H1 (cell line): ENCODE measurements around the gene NPHP4. TPM values are rescaled to one million over a fixed set of nuclear protein-coding genes. Genes with fewer than 3 reads are reported as not detected.

Source experiments
- TBP ChIP-seq: IDR thresholded peaks from 2 replicates; pipeline ENCODE4 v1.6.1; 2011; ENCODE audit warnings: low read depth, low read length, improper control_type of control experiment
- TCF12 ChIP-seq: IDR thresholded peaks from 2 replicates; pipeline ENCODE4 v1.6.1; 2011; ENCODE audit warnings: low read depth, mild to moderate bottlenecking, low read length
- polyA plus RNA-seq, 7 experiments: library from polyadenylated mRNA; depleted of rRNA in 3 of 7; stranded (reverse) in 5 of 7; unstranded in 2 of 7; fragments of >200 nt in 5 of 7; fragments of 200-250 nt in 2 of 7; gene quantifications; 1 replicate in 5 of 7; 2 replicates in 1 of 7; 4 replicates in 1 of 7; pipeline versions ENCODE4 v1.2.1 to v1.2.3, GENCODE V29; 2011 to 2013; ENCODE audit warnings: missing spikeins in 2 of 7, mixed read lengths in 2 of 7
- total RNA-seq: library from RNA; stranded (reverse); fragmentation: NEBNext Ultra II Directional; extraction: Animal tissue kit (Norgen Biotek cat#: 25700); gene quantifications from 2 replicates; pipeline ENCODE4 v1.2.1, GENCODE V29; 2021
- TF ChIP-seq, protein P1 (sequence below): IDR thresholded peaks from 2 replicates; pipeline ENCODE4 v1.6.1; 2012; ENCODE audit warnings: low read length, inconsistent platforms
- TF ChIP-seq, protein P2 (sequence below): fragments of 300-600 bp; sonication (generic); IDR thresholded peaks from 2 replicates; pipeline ENCODE4 v1.7.1; 2012; ENCODE audit warnings: low read length, moderate library complexity, mild to moderate bottlenecking, inconsistent platforms; ENCODE audit not compliant: insufficient replicate concordance

Gene NPHP4
- total and polyA plus RNA-seq, 2 of the 8 experiments (the other 6 are each of a cell fraction or from before 2014, with no cell fraction given) = 5.8 to 14.0 TPM

DNA sequence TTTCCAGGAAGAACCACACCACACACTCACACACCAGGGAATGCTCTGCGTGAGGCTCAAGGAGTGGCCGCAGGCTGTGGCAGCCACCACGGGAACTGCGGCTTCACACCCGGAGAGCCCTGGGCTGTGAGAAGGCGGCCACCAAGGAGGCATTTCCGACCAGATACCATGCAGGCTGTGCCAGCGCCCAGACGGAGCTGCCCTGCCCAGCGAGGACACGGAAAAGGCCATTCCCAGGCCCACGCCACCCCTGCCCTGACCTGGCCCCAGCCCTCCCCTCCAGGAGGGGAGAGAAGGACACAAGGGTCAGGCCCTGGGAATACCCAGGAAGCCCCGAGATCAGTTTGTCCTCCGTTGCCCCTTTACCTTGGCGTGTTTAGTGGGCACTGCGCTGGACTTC lies 119.3 kb downstream of the NPHP4 start (continued):
- TF ChIP-seq, protein P1, sequence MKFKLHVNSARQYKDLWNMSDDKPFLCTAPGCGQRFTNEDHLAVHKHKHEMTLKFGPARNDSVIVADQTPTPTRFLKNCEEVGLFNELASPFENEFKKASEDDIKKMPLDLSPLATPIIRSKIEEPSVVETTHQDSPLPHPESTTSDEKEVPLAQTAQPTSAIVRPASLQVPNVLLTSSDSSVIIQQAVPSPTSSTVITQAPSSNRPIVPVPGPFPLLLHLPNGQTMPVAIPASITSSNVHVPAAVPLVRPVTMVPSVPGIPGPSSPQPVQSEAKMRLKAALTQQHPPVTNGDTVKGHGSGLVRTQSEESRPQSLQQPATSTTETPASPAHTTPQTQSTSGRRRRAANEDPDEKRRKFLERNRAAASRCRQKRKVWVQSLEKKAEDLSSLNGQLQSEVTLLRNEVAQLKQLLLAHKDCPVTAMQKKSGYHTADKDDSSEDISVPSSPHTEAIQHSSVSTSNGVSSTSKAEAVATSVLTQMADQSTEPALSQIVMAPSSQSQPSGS = no peak
- TF ChIP-seq TBP = no peak
- no peak for TF ChIP-seq TCF12
- TF ChIP-seq, protein P2, sequence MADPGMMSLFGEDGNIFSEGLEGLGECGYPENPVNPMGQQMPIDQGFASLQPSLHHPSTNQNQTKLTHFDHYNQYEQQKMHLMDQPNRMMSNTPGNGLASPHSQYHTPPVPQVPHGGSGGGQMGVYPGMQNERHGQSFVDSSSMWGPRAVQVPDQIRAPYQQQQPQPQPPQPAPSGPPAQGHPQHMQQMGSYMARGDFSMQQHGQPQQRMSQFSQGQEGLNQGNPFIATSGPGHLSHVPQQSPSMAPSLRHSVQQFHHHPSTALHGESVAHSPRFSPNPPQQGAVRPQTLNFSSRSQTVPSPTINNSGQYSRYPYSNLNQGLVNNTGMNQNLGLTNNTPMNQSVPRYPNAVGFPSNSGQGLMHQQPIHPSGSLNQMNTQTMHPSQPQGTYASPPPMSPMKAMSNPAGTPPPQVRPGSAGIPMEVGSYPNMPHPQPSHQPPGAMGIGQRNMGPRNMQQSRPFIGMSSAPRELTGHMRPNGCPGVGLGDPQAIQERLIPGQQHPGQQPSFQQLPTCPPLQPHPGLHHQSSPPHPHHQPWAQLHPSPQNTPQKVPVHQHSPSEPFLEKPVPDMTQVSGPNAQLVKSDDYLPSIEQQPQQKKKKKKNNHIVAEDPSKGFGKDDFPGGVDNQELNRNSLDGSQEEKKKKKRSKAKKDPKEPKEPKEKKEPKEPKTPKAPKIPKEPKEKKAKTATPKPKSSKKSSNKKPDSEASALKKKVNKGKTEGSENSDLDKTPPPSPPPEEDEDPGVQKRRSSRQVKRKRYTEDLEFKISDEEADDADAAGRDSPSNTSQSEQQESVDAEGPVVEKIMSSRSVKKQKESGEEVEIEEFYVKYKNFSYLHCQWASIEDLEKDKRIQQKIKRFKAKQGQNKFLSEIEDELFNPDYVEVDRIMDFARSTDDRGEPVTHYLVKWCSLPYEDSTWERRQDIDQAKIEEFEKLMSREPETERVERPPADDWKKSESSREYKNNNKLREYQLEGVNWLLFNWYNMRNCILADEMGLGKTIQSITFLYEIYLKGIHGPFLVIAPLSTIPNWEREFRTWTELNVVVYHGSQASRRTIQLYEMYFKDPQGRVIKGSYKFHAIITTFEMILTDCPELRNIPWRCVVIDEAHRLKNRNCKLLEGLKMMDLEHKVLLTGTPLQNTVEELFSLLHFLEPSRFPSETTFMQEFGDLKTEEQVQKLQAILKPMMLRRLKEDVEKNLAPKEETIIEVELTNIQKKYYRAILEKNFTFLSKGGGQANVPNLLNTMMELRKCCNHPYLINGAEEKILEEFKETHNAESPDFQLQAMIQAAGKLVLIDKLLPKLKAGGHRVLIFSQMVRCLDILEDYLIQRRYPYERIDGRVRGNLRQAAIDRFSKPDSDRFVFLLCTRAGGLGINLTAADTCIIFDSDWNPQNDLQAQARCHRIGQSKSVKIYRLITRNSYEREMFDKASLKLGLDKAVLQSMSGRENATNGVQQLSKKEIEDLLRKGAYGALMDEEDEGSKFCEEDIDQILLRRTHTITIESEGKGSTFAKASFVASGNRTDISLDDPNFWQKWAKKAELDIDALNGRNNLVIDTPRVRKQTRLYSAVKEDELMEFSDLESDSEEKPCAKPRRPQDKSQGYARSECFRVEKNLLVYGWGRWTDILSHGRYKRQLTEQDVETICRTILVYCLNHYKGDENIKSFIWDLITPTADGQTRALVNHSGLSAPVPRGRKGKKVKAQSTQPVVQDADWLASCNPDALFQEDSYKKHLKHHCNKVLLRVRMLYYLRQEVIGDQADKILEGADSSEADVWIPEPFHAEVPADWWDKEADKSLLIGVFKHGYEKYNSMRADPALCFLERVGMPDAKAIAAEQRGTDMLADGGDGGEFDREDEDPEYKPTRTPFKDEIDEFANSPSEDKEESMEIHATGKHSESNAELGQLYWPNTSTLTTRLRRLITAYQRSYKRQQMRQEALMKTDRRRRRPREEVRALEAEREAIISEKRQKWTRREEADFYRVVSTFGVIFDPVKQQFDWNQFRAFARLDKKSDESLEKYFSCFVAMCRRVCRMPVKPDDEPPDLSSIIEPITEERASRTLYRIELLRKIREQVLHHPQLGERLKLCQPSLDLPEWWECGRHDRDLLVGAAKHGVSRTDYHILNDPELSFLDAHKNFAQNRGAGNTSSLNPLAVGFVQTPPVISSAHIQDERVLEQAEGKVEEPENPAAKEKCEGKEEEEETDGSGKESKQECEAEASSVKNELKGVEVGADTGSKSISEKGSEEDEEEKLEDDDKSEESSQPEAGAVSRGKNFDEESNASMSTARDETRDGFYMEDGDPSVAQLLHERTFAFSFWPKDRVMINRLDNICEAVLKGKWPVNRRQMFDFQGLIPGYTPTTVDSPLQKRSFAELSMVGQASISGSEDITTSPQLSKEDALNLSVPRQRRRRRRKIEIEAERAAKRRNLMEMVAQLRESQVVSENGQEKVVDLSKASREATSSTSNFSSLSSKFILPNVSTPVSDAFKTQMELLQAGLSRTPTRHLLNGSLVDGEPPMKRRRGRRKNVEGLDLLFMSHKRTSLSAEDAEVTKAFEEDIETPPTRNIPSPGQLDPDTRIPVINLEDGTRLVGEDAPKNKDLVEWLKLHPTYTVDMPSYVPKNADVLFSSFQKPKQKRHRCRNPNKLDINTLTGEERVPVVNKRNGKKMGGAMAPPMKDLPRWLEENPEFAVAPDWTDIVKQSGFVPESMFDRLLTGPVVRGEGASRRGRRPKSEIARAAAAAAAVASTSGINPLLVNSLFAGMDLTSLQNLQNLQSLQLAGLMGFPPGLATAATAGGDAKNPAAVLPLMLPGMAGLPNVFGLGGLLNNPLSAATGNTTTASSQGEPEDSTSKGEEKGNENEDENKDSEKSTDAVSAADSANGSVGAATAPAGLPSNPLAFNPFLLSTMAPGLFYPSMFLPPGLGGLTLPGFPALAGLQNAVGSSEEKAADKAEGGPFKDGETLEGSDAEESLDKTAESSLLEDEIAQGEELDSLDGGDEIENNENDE = no peak
